Middle frontal gyrus (tissue), 1 donor: ENCODE data around the gene BDNF.

Experiments used
- DNase-seq: peaks from one replicate; pipeline ENCODE4 v3.0.0-alpha.2; 2015; ENCODE audit warnings: low spot score; ENCODE audit errors: extremely low spot score

The BDNF gene

GRCh38 chr11:27626269-27626937 lies 73.9 kb downstream of the BDNF start:
- DNase-seq = no peak

DNA sequence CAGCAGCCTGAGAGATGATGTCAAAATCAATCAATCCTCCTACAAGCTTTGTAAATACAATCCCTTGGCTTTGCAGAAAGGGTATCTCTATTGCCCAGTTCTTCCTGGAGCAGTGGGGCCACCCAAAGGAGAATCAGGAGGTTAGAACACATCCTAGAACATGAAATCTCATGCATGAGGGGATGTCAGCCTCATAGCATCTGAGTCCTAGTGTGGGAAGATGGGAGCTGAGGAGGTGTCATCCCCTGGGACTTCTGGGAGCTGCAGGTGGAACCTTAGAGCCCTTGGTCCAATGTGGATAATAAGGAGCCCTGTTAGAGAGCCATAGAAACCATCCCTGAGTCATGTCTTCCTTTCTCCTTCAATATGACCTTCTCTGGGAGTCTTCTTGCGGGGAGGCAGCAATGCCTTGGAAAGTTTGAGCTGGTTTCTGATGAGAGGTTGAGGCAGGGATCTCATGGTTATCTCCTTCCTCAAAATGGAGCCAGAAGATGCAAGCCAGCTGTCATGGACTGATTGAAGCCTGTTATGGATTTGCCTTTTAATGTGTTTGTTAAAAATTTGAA lies 74.8 kb downstream of the BDNF start:
- no peak for DNase-seq

- DNase-seq = no peak
Observed at GRCh38 chr11:27623945-27624523, 76.2 kb downstream of the BDNF start.

GRCh38 chr11:27622541-27623300 lies 77.5 kb downstream of the BDNF start:
- DNase-seq = no peak

DNA sequence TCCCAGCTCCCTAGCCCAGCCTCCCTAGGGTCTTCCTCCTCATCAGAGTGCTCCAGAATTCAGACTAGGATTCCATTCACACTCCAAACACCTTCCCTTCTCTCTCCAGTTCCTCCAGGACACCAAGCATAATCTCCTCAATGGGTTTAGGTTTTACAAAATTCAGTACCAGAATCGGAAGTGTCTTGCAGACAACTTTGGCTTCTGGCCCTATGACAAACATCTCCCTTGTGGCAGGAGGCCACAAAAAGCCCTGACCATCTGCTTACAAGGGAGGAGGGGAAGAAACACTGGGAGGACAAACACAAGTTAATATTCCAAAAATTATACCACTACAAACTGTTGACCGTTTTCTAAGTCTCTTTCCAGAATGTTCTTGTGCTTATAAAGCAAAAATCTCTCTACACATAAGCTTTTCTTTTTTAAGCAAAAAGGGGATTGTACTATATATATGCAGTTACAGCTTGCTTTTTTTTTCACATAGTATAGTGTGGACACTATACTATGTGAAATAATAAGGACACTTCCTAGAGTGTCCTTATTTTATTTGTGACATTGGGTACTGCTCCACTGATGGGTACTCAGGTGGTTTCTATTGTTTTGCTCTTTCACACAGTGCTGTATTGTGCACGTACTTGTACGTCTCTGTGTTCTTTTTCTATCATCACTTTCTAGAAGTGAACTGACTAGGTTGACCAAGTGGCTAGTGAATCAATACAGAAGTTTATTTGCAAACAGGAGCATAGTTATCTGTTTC lies 78.7 kb downstream of the BDNF start:
- no peak for DNase-seq

- DNase-seq = no peak
Observed at GRCh38 chr11:27619763-27620335, 80.4 kb downstream of the BDNF start.

- no peak for DNase-seq
Observed at GRCh38 chr11:27619039-27619574, 81.1 kb downstream of the BDNF start.

DNA sequence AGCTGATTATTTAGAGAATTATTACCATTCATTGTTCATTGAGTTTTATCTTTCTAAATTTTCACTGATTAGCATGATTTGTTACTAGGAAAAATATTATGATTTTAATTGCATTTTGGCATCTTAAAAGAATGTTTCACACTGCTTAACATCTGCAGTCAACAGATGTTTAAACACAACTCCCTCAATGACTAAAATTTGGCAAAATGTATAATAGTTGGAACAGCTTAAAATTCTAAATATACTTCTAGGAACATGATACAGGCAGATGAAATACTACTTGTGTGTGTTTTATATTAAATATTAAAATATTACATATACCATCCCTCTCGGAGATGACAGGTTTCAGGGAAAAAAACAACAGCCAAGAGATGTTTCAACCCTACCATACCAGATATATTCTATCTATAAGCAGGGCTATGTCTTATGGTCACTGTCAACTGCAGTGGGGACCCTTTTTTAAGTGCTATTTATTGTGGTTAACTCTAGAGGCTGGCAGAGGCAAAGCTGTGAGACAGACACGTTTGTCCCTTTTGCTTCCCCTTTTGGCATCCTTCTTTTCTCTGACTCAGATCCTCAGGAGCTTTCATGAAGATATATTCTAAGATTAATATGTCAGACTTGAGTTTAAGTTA lies 81.9 kb downstream of the BDNF start:
- no peak for DNase-seq

GRCh38 chr11:27616711-27617110 lies 83.5 kb downstream of the BDNF start:
- no peak for DNase-seq

DNA sequence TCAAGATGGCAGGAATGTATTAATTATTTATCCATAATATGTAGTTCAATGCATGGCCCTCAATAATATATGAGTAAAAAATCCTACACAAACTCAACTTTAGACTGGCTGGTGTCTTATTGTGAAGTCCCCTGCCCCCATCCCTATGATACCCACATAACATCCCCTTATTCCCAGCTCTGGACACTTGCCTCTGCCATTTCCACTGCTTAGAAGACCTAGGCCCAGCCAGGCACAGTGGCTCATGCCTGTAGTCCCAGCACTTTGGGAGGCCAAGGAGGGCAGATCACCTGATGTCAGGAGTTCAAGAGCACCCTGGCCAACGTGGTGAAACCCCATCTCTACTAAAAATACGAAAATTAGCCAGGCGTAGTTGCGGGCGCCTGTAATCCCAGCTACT lies 84.4 kb downstream of the BDNF start:
- no peak for DNase-seq

- DNase-seq = no peak
Observed at GRCh38 chr11:27614092-27614491, 86.2 kb downstream of the BDNF start.

DNA sequence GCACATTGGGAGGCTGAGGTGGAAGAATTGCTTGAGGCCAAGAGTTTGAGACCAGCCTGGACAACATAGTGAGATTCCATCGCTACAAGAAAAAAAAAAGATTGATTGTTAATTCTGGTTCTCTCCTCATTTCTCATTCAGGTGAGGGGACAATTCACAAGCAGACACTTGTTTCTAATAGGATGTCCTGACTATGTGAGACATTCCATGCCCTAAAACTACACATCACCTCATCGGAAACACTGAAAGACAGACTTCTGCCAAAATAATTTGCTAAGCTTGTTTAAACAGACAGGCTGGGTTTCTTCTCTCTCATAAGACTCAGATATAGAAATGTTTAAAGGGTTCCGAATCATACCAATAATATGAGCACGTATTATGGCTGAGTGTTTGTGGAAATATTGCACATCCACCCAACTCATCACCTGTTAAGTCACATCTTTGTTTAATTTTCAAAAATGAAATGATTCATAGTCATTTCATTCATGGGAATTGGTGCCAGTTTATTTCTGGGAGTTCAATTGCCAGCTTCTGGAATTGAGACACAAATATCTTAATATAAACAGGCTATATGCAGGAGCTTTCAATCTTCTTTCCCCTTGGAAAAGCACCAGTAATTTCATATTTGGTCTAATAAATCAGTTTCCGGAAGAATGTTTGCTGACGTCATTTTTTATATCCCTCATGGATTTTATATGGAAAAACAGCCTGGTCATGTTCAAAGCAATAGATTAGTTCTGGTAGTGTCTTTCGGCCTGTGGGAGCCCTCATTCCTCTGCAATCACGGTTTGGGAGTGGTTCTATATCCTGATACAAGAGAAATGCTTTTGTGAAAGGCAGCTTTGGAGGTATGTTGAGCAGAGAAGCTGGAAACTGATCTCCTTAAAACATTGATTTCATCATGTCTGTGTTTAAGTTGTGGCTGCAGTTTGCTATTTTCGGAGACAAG lies 87.0 kb downstream of the BDNF start:
- no peak for DNase-seq

GRCh38 chr11:27611947-27612455 lies 88.3 kb downstream of the BDNF start:
- DNase-seq = no peak

- no peak for DNase-seq
Observed at GRCh38 chr11:27611390-27611789, 88.9 kb downstream of the BDNF start.

GRCh38 chr11:27610946-27611345 lies 89.3 kb downstream of the BDNF start:
- no peak for DNase-seq

DNA sequence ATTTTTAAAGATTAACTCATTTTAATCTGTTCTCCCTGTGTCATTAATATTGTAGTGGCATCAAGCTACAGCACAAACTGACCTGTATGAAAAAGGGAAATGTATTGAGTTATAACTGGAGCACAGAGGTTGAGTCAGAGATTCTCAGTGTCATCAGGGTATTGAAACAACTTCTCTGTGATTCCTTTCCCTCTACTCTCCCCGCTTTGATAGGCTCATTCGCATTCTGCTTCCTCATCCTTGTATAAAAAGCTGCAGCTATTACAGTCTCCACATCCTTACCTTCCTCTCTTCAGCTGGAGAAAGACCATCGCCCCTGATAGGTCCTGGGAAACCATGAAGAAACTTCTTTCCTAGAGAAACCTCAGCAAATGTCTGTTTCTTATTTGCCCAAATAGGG lies 90.0 kb downstream of the BDNF start:
- DNase-seq = no peak

- DNase-seq = no peak
Observed at GRCh38 chr11:27608951-27609350, 91.3 kb downstream of the BDNF start.

DNA sequence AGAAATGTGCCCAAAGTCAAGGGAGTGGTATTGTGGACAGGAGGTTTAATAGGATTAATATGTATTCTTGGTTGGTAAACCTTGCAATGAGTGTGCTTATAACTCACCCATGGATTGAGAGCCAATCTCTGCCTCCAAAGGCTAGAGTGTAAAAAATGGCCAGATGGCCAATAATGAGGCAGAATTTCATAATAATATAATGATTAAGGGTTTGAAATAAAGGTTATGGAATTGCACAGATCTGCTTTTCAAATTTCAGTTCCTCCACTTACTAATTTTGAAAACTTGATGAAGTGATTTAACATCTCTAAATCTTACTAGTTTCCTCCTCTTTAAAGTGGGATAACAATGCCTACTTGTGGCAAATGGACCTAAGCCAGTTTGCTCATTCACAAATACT lies 94.8 kb downstream of the BDNF start:
- no peak for DNase-seq
